Right atrium auricular region (tissue), 2 donors: Measurements from ENCODE around the gene VWA8. TPM values are rescaled to one million over a fixed set of nuclear protein-coding genes. Genes with fewer than 3 reads are reported as not detected.

Source experiments
- DNase-seq: peaks from one replicate; pipeline ENCODE4 v3.0.0-alpha.2; 2019; ENCODE audit warnings: low spot score
- H3K27ac ChIP-seq, 2 donors: fragments of 200-600 bp; sonication (generic); 1 replicate in 1 of 2; 2 replicates in 1 of 2; pipeline ENCODE4 v1.5.1; 2016 to 2019
- H3K27me3 ChIP-seq, 2 donors: fragments of 200-600 bp; sonication (generic); one replicate each; pipeline versions ENCODE4 v1.5.1 to v1.6.0; 2017 to 2019
- H3K36me3 ChIP-seq: fragments of 200-600 bp; sonication (generic); one replicate; pipeline ENCODE4 v1.5.1; 2016
- H3K4me1 ChIP-seq, 2 donors: fragments of 200-600 bp; sonication (generic); one replicate each; pipeline versions ENCODE4 v1.5.1 to v1.6.0; 2017 to 2019
- H3K4me3 ChIP-seq, 2 donors: fragments of 200-600 bp; sonication (generic); 1 replicate in 1 of 2; 2 replicates in 1 of 2; pipeline ENCODE4 v1.5.1; 2017 to 2019; ENCODE audit warnings: mild to moderate bottlenecking in 1 of 2, moderate library complexity in 1 of 2
- H3K9me3 ChIP-seq, 2 donors: fragments of 200-600 bp; sonication (generic); one replicate each; pipeline ENCODE4 v1.5.1; 2019
- CTCF ChIP-seq, 2 donors: fragments of 200-600 bp; sonication (generic); IDR thresholded peaks; one replicate each; pipeline ENCODE4 v1.5.1; 2019; ENCODE audit warnings: antibody characterized with exemption in 2 of 2
- total RNA-seq, 2 donors: library from RNA; depleted of rRNA; stranded (reverse); fragments of >200 nt; gene quantifications; one replicate each; pipeline ENCODE4 v1.1.0, GENCODE V29; 2016

VWA8 gene
- total RNA-seq, 2 donors from 2014 or later, result 25.9 to 32.8 TPM

GRCh38 chr13:41644742-41645141 lies 316.2 kb downstream of the VWA8 start:
- Histone ChIP-seq H3K4me1 (peaks cover 0 to 52% of the 10 kb centered on the region in 2 donors), H3K27ac (peak overlapping the region; percentile 23 to 32), H3K36me3 (no peaks in the 10 kb centered on the region), H3K27me3 (no peaks in the 10 kb centered on the region), H3K4me3 (no peak overlapping the region), H3K9me3 (no peaks in the 10 kb centered on the region)
- DNase-seq, result no peak
- no peak for TF ChIP-seq CTCF (IDR thresholded peaks at IDR 0.05)

GRCh38 chr13:41643507-41643906 lies 317.4 kb downstream of the VWA8 start:
- Histone ChIP-seq H3K4me1 (peaks cover 0 to 52% of the 10 kb centered on the region in 2 donors), H3K4me3 (no peak overlapping the region), H3K9me3 (no peaks in the 10 kb centered on the region), H3K27me3 (no peaks in the 10 kb centered on the region), H3K27ac (no peak overlapping the region), H3K36me3 (no peaks in the 10 kb centered on the region)
- no peak for TF ChIP-seq CTCF (IDR thresholded peaks at IDR 0.05)
- no peak for DNase-seq

- Histone ChIP-seq H3K27me3 (no peaks in the 10 kb centered on the region), H3K4me1 (peaks cover 0 to 44% of the 10 kb centered on the region in 2 donors), H3K4me3 (no peak overlapping the region), H3K9me3 (no peaks in the 10 kb centered on the region), H3K36me3 (no peaks in the 10 kb centered on the region), H3K27ac (no peak overlapping the region)
- DNase-seq, result no peak
- TF ChIP-seq CTCF (IDR thresholded peaks at IDR 0.05), result no peak
Observed at GRCh38 chr13:41641961-41642360, 318.9 kb downstream of the VWA8 start.

GRCh38 chr13:41641429-41641828 lies 319.5 kb downstream of the VWA8 start:
- no peak for TF ChIP-seq CTCF (IDR thresholded peaks at IDR 0.05)

GRCh38 chr13:41639955-41640780 lies 320.7 kb downstream of the VWA8 start:
- Histone ChIP-seq H3K27ac (peak overlapping the region; percentile 36 to 60), H3K4me3 (no peak overlapping the region), H3K36me3 (no peaks in the 10 kb centered on the region), H3K4me1 (peaks cover 0 to 31% of the 10 kb centered on the region in 2 donors), H3K27me3 (no peaks in the 10 kb centered on the region), H3K9me3 (no peaks in the 10 kb centered on the region)
- no peak for TF ChIP-seq CTCF (IDR thresholded peaks at IDR 0.05)
- DNase-seq, result no peak

More at GRCh38 chr13:41641429-41641828, 319.5 kb downstream of the VWA8 start:
- Histone ChIP-seq H3K27me3 (no peaks in the 10 kb centered on the region), H3K4me3 (no peak overlapping the region), H3K27ac (no peak overlapping the region), H3K9me3 (no peaks in the 10 kb centered on the region), H3K36me3 (no peaks in the 10 kb centered on the region), H3K4me1 (peaks cover 0 to 44% of the 10 kb centered on the region in 2 donors)
- DNase-seq, result no peak
